IMR-90 (cell line): ENCODE results near the gene KRTAP4-12. TPM values are rescaled to one million over a fixed set of nuclear protein-coding genes. Genes with fewer than 3 reads are reported as not detected.

Experiments used
- ATAC-seq: fragments of 200-7000 bp; cut with Tn5 transposase; 2 replicates; pipeline ENCODE4 v1.9.1; 2020; ENCODE audit warnings: low read depth, mild to moderate bottlenecking, moderate library complexity
- BruUV-seq: library from RNA; stranded (reverse); fragments of 400-500 nt; replicated peaks from 2 replicates; lab custom pipeline; 2021; lab: Mats Ljungman, UMichigan
- CTCF ChIA-PET: fragments of 300-600 bp; formaldehyde crosslinking; extraction: SDS; loops from one replicate; lab custom pipeline; 2021; ENCODE audit warnings: antibody characterized with exemption; lab: Yijun Ruan, JAX
- POLR2A ChIA-PET: fragments of 300-600 bp; sonication (Branson Sonifier 250); formaldehyde crosslinking; loops from one replicate; lab custom pipeline; 2022; ENCODE audit warnings: antibody characterized with exemption; ENCODE audit not compliant: unreplicated experiment; lab: Charles Lee
- DNase-seq: peaks from one replicate; pipeline ENCODE4 v3.0.0; 2013
- H2AFZ ChIP-seq: replicated peaks from 2 replicates; pipeline ENCODE3; 2013; ENCODE audit warnings: low read length, mild to moderate bottlenecking; ENCODE audit not compliant: poor library complexity
- H2AK5ac ChIP-seq: 2 replicates; pipeline ENCODE4 v1.6.1; 2013; ENCODE audit warnings: low read depth, low read length, inconsistent platforms
- H2AK9ac ChIP-seq: replicated peaks from 2 replicates; pipeline ENCODE3; 2013; ENCODE audit warnings: mild to moderate bottlenecking, low read depth, low read length, moderate library complexity; ENCODE audit not compliant: poor library complexity
- H2BK120ac ChIP-seq: 2 replicates; pipeline ENCODE4 v1.6.1; 2013; ENCODE audit warnings: low read depth, low read length, inconsistent platforms
- H2BK15ac ChIP-seq: 3 replicates; pipeline ENCODE4 v1.6.1; 2013; ENCODE audit warnings: low read depth, low read length, inconsistent platforms
- H2BK20ac ChIP-seq: 2 replicates; pipeline ENCODE4 v1.6.1; 2013; ENCODE audit warnings: low read depth, mild to moderate bottlenecking, inconsistent platforms, low read length, moderate library complexity
- H2BK5ac ChIP-seq: 2 replicates; pipeline ENCODE4 v1.6.1; 2013; ENCODE audit warnings: mild to moderate bottlenecking, low read depth, low read length, inconsistent platforms; ENCODE audit not compliant: poor library complexity, severe bottlenecking
- H3K14ac ChIP-seq: replicated peaks from 2 replicates; pipeline ENCODE4 v1.6.1; 2013; ENCODE audit warnings: low read depth, low read length, inconsistent platforms
- H3K18ac ChIP-seq: 2 replicates; pipeline ENCODE4 v1.6.1; 2013; ENCODE audit warnings: low read depth, low read length, control low read depth
- H3K23ac ChIP-seq: 2 replicates; pipeline ENCODE4 v1.6.1; 2013; ENCODE audit warnings: low read depth, low read length, inconsistent platforms
- H3K27ac ChIP-seq: 2 replicates; pipeline ENCODE4 v1.5.1; 2013; ENCODE audit warnings: mild to moderate bottlenecking, control low read depth, low read length; ENCODE audit not compliant: insufficient read depth
- H3K27me3 ChIP-seq: 2 replicates; pipeline ENCODE4 v1.6.1; 2013; ENCODE audit warnings: low read length; ENCODE audit not compliant: control insufficient read depth, insufficient read depth
- H3K36me3 ChIP-seq: 2 replicates; pipeline ENCODE4 v1.6.1; 2013; ENCODE audit warnings: low read length, mixed read lengths; ENCODE audit not compliant: control insufficient read depth, insufficient read depth
- H3K4ac ChIP-seq: 2 replicates; pipeline ENCODE4 v1.6.1; 2013; ENCODE audit warnings: low read depth, low read length, inconsistent platforms
- H3K4me1 ChIP-seq: 2 replicates; pipeline ENCODE4 v1.6.1; 2013; ENCODE audit warnings: low read length, mixed read lengths; ENCODE audit not compliant: control insufficient read depth, insufficient read depth
- H3K4me2 ChIP-seq: 2 replicates; pipeline ENCODE4 v1.6.1; 2013; ENCODE audit warnings: low read depth, mild to moderate bottlenecking, control low read depth, low read length, moderate library complexity
- H3K4me3 ChIP-seq: 2 replicates; pipeline ENCODE4 v1.5.1; 2013; ENCODE audit warnings: low read depth, mild to moderate bottlenecking, control low read depth, low read length, moderate library complexity; ENCODE audit not compliant: insufficient read depth
- H3K56ac ChIP-seq: 2 replicates; pipeline ENCODE4 v1.6.1; 2013; ENCODE audit warnings: low read length, inconsistent platforms; ENCODE audit not compliant: insufficient read depth; ENCODE audit errors: extremely low read depth
- H3K79me1 ChIP-seq, 2 experiments: 2 replicates each; pipeline ENCODE4 v1.6.1; 2013; ENCODE audit warnings: low read length in 2 of 2, inconsistent platforms in 1 of 2, low read depth in 1 of 2
- H3K9ac ChIP-seq: 2 replicates; pipeline ENCODE4 v1.6.1; 2013; ENCODE audit warnings: low read depth, low read length, control low read depth
- H3K9me1 ChIP-seq: 2 replicates; pipeline ENCODE4 v1.6.1; 2013; ENCODE audit warnings: low read length, inconsistent platforms; ENCODE audit not compliant: insufficient read depth
- H3K9me3 ChIP-seq: 2 replicates; pipeline ENCODE4 v1.6.1; 2013; ENCODE audit warnings: low read length; ENCODE audit not compliant: control insufficient read depth, insufficient read depth
- H4K20me1 ChIP-seq: 2 replicates; pipeline ENCODE4 v1.6.1; 2013; ENCODE audit warnings: low read length, inconsistent platforms; ENCODE audit not compliant: insufficient read depth
- H4K5ac ChIP-seq: 2 replicates; pipeline ENCODE4 v1.6.1; 2013; ENCODE audit warnings: mild to moderate bottlenecking, low read depth, low read length, control low read depth
- H4K8ac ChIP-seq, 2 experiments: 2 replicates each; pipeline ENCODE4 v1.6.1; 2013; ENCODE audit warnings: low read depth in 2 of 2, low read length in 2 of 2, control low read depth in 1 of 2, inconsistent platforms in 1 of 2
- H4K91ac ChIP-seq: 2 replicates; pipeline ENCODE4 v1.6.1; 2013; ENCODE audit warnings: low read depth, low read length, inconsistent platforms; ENCODE audit not compliant: insufficient read depth
- MXI1 ChIP-seq: IDR thresholded peaks from 2 replicates; pipeline ENCODE4 v1.6.1; 2012; ENCODE audit warnings: low read depth, mild to moderate bottlenecking, low read length, moderate library complexity, borderline replicate concordance
- RFX5 ChIP-seq: IDR thresholded peaks from 2 replicates; pipeline ENCODE4 v1.8.0; 2012; ENCODE audit warnings: low read depth, mild to moderate bottlenecking, low read length, moderate library complexity
- WGBS, 2 experiments: methylation state at CpG; one replicate each; pipeline versions ENCODE4 v1.1.5 to v1.1.7; 2013; ENCODE audit warnings: missing lambda C conversion rate in 2 of 2; ENCODE audit not compliant: insufficient read length in 1 of 2; ENCODE audit errors: extremely low coverage in 2 of 2; 5-methylcytosine and 5-hydroxymethylcytosine counted together
- dilution Hi-C: fragments of 300-500 bp; cut with HindIII; formaldehyde crosslinking; loops from one replicate; pipeline ENCODE4 v1.14.3; 2018; ENCODE audit warnings: low sequenced_read_pairs; ENCODE audit not compliant: unreplicated experiment
- in situ Hi-C: fragments of 300-500 bp; cut with MboI; formaldehyde crosslinking; loops from 3 replicates; pipeline ENCODE4 v1.14.3; 2019; ENCODE audit warnings: low sequenced_read_pairs, inconsistent platforms, mixed read lengths
- intact Hi-C: fragments of 100-400 bp; cut with micrococcal nuclease; formaldehyde crosslinking; loops from 2 replicates; pipeline ENCODE4 v1.10.0; 2022
- polyA plus RNA-seq, 3 experiments: library from polyadenylated mRNA; depleted of rRNA; stranded (reverse); fragments of >200 nt; gene quantifications; 2 replicates each; pipeline ENCODE4 v1.2.3, GENCODE V29; 2012; ENCODE audit warnings: low replicate concordance in 1 of 3
- total RNA-seq: library from RNA; depleted of rRNA; stranded (reverse); fragments of >200 nt; gene quantifications from 2 replicates; pipeline ENCODE4 v1.2.3, GENCODE V29; 2012

KRTAP4-12 gene
- total and polyA plus RNA-seq, 2 of the 4 experiments (the other 2 are of a cell fraction), result 0.18 to 1.1 TPM

DNA sequence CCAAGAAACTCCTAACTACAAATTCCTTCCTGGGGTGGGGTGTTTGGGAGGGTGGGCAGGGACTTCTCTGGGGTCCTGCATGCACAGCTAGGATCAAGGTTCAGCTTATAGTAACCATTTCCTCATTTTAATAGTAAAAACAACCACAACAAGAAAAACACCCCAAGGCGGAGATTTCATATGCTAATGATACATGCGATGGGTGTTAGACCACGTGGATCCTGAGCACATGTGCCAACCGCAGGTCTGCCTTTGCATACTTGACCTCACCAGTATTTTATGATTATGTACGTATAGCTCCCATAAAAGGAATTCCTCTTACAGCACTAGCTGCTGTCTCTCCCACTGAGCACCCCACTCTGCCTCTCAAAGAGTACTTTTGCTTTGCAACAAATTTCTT lies 7.7 kb downstream of the KRTAP4-12 start:
- Histone ChIP-seq H3K4me3 (no peak overlapping the region), H4K8ac (no peak overlapping the region; a peak in 1 of 4 replicates), H2BK120ac (no peak overlapping the region), H2BK5ac (no peak overlapping the region), H2BK15ac (no peak overlapping the region), H3K36me3 (no peaks in the 10 kb centered on the region), H3K79me1 (no peaks in the 10 kb centered on the region), H3K27ac (no peak overlapping the region), H2AK5ac (no peak overlapping the region), H2AK9ac (no peak overlapping the region), H2BK20ac (peak overlapping the region; percentile 34; the same call in 1 of the 2 replicates), H2AFZ (no peak overlapping the region), H3K4ac (no peak overlapping the region), H3K4me1 (no peaks in the 10 kb centered on the region), H3K9me1 (no peaks in the 10 kb centered on the region; the same call in 1 of the 2 replicates), H3K14ac (no peak overlapping the region; the same call in 1 of the 2 replicates), H3K18ac (peak overlapping the region; percentile 45; the same call in 1 of the 2 replicates), H3K9ac (no peak overlapping the region), H3K27me3 (no peaks in the 10 kb centered on the region), H4K5ac (no peak overlapping the region), H3K56ac (no peak overlapping the region), H3K9me3 (no peaks in the 10 kb centered on the region), H4K91ac (peak overlapping the region; percentile 18; the same call in 1 of the 2 replicates), H3K23ac (no peak overlapping the region), H3K4me2 (no peak overlapping the region), H4K20me1 (no peaks in the 10 kb centered on the region)
- DNase-seq, result no peak
- no TSS peak for BruUV-seq
- CTCF ChIA-PET, result interaction anchor here (0.6 kb wide), 1 partner anchor 108 kb away, joined by 3 read pairs; no protein-coding TSS in a partner anchor
- in situ Hi-C loops, result no loop called here
- dilution Hi-C loops, result no loop called here
- POLR2A ChIA-PET, result no interaction called here
- intact Hi-C loops, result no loop called here
- no peak for TF ChIP-seq RFX5
- TF ChIP-seq MXI1, result no peak
- ATAC-seq, result no peak
- WGBS, 2 experiments, result 100% methylated on average over 1 of the region's 5 CpGs; no CpG with 5 or more reads in 1 of the 2 experiments
